ENCODE data around the gene THAP3.
"Not testable (repeated sequence)": the region's sequence is repeated elsewhere in the genome, so short reads cannot be mapped to it uniquely, and the experiment has no call there.

The THAP3 gene

DNA sequence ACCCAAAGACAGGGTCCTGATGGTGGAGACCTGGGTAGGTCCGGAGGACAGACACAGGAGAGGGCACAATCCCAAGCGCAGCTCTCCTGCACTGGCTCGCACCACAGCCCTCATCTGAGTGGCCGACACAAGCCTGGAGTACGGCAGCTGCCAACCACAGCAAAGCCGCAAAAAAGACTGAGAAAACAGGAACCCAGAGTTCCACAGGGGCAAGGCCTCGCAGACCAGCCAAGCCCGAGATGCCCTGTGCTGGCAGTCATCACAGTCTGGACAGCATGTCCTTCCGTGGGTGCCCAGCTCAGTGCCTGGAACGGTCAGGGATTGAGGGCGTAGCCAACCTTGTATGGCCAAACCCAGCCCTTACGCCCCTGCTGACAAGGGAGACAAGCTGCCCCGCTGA, 33.4 kb upstream of the THAP3 start:
- DNase-seq (ENCODE audit: low read depth, low spot score), result no peak

DNA sequence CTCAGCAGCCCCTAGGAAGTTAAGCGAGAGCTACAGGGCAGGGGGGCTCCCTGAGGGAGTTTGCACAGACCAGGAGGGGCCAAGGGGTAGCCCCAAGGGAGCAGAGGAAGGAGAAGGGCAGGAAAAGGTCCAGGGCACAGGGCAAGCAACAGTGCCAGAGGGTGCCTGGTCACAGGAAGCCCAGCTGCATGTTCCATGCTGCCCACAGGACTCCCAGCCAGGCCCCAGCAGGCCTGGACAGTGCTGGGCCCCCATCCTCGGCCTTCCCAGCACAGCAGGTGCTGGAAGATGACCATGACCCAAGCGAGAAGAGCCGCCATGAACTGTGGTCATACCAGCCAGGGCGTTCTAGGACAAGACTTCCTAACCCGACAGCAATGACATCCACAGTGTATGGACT, 33.0 kb upstream of the THAP3 start:
- DNase-seq (ENCODE audit: low read depth, low spot score), result no peak

DNA sequence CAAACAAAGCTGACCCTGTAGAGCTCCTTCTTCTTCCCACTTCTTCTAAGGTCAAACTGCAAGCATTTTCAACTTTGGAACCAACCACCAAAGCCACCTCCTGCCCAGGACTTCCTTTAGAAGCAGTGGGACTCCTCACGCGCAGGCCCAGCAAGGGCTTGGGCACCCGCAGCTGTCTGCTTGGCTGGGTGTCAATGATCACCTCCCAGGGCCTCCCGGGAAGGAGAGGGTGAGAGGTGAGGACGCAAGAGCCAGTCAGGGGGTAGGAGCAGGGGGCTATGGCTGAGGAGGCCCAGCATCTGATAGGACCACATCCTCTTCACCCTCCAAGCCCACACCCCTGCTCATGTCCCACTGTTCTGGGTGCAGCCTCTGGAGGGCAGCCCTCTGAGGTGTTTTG, 32.2 kb upstream of the THAP3 start:
- DNase-seq (ENCODE audit: low read depth, low spot score), result no peak

DNA sequence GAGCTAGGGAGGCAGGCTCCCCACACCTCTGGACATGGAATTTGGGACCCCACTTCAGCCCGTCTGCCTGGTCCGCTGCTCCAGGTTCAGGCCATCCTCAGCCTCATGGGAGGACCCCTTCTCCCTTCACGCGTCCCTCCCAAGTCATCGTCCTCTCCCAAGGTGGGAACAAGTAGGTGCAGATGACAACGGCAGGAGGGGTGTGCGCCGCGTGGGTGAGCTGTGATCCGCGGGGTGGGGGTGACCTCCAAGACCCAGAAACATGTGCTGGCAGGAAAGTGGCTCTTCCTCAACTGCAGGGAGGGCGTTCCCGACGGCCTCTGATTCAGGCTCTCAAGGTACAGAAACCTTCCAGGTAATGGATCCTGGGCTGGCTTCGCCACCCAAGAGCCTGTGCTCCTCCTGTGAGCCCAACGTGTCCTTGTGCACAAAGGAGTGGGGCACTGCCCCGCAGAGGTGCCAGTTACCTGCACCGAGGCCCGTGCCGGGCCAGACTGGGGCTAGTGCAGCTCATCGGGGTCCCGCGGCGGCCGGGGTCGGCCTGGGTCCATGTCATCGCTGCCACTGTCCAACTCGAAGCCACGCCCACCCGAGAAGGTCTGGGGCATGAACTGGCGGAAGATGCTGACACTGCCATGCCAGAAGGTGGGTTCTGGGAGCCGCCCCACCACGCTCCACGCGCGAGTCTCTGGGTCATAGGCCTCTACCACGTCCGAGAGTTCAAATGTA, 31.6 kb upstream of the THAP3 start:
- DNase-seq (ENCODE audit: low read depth, low spot score), result no peak

DNA sequence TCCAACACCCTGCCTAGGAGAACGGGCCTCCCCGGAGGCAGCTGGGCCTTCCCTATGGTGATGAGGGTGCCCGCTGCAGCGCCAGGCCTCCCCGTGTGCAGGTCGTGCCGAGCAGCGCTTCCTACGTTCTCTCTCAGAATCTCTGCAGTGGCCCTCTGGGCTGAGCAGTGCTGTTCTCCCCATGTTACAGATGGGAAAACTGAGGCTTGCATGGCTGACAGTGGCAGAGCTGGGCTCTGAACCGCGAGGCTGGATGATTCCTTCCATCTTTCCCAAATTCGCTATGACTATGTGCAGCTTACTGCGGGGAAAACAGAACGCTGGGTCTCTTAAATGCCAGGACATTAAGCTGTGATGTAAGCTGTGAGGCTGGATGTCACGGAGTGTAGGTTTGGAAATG, 30.9 kb upstream of the THAP3 start:
- no peak for DNase-seq (ENCODE audit: low read depth, low spot score)

DNA sequence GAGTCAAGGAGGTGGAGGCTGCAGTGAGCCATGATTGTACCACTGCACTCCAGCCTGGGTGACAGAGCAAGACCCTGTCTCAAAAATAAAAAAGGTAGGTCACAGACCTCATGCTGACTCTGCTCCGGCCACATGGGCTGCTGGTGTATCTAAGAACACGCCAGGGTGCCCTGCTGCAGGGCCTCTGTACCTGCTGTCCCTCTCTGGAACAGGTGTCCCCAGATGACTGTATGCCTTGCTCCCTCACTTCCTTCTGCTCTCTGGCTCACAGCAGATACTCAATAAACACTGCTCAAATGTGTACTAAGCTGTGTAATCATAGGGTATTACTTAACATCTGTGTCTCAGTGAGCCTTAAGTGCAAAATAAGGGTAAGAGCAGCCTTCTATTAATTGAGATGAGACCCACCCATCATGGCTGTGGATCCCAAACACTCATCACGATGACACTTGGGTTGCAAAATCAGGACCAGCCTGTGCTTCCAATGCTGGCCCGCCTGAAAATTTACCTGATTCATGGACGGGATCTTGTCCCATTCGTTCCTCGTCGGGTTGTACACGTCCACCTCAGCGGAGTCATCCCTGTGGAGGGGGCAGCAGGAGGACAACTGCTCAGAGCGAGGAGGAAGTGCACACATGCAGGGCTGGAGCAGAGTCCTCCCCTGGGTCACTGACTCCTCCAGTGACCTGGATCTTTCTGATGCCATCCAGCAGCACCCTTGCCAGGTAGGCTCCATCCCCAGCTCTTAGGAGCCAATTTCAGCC, 29.5 kb upstream of the THAP3 start:
- no peak for DNase-seq (ENCODE audit: low read depth, low spot score)

DNA sequence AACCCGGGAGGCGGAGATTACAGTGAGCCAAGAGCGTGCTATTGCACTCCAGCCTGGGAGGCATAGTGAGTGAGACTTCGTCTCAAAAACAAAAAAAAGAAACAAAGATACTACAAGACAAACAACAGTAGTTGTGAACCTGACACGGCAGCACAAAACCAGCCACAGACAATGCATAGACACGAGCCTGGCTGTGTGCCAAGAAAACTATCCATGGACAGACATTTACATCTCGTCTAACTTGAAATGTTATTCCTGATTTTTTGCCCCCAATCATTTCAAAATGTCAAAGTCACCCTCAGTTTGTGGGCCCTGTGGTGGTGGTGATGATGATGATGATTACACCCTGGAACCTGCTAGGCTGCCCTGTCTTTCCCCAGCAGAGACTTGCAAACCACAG, 28.3 kb upstream of the THAP3 start:
- DNase-seq (ENCODE audit: low read depth, low spot score), result no peak

DNA sequence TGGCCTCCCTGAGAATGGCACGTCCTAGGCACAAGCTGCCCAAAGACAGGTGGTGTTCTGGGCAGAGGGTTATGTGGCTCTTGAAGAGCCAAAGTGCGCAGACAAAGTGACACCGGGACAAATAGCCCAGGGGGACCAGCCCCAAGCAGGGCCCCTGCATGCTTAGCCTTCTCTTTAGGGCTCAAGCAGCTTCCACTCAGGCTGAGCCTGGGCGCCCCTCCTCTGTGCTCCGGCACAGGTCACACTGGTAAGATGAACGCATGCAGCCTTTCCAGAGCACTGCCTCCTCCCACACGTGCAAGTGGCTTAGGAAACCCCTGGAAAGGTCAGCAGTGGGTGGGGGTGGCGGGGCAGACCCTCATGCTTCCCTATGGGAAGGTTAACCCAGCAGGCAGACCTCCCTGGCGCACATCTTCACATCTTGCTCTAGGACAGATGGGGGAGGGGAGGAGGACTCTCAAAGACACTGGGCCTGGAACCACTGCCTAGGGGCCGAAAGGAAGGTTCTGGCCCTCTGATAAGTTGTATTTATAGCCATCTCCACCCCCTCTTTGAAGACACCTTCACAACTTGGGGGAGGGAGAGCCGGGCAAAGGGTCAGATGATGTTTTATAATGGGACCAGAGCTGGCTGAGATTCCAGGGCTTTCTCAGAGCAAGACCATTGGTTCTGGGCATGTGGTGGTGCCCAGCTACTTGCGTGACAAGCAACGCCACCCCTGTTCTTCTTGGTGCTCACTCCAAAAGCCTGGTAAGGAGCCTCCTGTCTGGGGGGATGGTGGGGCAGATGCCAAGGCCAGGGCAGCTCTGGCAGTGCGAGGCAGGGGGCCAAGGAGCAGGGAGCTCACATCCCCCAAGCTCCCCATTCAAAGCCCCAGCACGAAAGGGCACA, 27.5 kb upstream of the THAP3 start:
- peak; percentile 80 for DNase-seq (ENCODE audit: low read depth, low spot score)

DNA sequence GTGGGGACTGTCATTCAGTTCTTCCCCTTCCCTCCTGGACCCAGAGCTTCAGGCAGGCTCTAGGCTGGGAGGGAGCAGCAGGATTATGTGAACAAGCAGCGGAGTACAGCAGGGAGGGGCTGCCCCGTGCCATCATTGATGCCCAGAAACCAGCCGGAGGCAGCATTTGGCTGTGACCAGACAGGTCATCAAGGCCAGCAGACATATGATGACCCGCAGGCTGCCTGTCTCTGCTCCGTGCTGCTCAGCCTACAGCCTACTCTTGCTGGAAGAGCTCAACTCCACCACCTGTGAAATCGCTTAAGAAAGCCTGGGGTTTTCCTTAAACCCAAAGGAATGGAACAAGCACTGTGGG, 26.9 kb upstream of the THAP3 start:
- peak; percentile 51 for DNase-seq (ENCODE audit: low read depth, low spot score)

DNA sequence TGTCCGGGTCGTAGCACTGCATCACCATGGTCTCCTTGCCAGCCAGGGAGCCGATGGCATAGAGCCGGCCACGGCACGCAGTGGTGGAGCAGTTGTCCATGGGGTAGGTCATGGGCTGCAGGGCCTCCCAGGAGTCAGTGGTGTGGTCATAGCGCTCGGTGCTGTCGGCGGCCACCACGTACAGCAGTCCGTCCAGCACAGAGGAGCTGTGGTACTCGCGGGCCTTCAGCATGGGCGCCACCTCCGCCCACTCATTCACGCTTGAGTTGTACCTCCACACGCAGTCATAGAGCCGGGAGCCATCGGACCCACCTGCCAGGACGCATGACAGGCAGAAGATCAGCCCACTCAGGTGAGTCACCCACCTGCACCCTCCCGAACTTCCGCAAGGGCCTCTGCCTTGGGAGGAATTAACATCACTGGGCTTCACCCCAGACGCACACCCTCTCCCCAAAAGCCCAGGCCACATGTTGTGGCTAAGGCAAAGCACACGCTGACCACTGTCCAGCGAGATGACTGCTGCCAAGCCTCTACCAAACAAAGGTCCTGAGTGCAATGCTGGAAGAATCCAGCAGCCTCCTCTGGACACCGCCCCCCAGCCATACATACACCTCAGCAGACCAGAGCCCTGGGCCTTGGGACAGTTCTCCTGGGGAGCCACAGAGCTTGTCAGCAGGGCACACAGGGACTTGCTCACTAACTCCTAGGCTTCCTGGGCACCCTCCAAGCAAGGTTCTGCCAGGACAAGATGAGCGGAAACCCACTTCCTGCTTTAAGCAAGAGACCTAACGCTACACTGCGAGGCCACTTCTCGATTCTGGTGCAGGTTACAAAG, 25.3 kb upstream of the THAP3 start:
- no peak for DNase-seq (ENCODE audit: low read depth, low spot score)

DNA sequence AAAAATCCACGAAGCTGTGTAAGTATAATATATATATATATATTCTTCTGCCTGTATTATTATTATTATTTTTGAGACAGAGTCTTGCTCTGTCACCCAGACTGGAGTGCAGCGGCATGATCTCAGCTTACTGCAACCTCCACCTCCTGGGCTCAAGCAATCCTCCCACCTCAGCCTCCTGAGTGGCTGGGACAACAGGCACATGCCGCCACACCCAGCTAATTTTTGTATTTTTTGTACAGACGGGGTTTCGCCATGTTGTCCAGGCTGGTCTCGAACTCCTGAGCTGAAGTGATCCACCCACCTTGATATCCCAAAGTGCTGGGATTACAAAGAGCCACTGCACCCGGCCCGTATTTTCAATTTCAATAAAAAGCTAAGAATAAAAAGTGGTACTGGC, 24.7 kb upstream of the THAP3 start:
- DNase-seq (ENCODE audit: low read depth, low spot score), result not testable (repeated sequence)

DNA sequence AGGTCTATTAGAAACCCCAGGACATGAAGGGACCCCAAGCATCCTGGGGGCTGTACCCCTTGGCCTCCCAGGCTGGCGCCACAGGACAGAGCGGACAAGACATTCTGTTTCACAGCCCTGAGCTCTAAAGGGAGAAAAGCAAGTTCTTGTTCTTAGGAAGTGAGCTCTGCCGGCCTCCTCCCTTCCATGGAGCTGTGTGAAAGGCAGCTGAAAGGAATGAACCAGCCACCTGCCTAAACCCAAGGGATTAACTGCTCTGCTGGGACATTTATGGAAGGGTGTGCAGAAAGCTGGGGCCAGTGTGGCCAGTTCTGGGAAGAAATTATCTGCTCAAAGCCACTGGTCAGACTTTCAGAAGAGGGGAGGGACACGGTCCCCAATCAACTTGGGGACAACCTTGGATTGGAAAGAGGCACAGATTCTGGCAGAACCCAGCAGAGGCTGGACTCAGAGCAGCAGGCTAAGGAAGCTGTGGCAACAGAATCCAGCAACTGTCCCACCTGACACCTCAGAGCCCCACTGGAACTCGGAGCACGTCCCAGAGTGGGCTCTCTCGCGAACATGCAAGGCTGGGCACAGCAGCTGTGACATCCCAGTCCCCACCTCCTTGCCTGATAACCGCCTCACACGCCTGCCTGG, 24.1 kb upstream of the THAP3 start:
- no peak for DNase-seq (ENCODE audit: low read depth, low spot score)

DNA sequence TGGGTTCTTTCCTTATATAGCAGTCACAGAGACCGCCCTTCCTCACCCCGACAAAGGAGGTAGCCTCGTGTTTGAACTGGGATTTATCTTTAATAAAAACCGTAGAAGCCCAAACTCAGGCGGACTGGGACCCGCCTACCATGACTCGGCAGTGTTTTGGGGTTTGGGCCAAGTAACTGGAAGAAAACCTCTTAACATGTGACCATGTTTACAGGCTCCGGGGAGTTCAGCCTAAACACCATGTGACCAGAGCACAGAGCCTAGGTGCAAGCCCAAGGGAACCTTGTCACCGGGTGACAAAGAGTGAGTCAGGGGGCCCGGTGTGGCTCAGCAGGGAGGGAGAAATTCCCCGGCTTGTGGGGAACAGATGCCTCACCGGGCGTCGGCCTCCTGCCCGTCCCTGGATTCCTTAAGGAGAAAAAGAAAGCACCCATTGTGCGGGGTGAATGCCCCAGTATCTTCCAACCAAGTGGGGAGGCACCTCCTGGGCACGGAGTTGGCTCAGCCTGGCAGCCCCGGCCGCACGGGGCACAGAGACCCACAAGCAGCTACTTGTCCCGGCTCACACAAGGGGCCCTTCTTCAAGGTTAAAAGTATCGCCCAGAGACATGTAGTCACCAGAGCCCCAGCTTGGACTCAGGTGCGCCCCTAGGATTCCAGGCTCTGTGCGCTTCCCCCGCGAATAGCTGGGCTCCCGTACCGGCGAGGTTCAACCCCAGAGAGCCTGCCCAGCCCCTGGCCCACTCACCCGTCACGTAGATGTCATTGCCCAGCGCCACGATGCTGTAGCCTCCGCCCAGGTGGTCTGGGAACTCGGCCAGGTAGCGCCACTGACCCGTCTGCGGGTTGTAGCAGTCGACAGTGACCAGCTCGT, 23.4 kb upstream of the THAP3 start:
- DNase-seq (ENCODE audit: low read depth, low spot score), result peak; percentile 70

DNA sequence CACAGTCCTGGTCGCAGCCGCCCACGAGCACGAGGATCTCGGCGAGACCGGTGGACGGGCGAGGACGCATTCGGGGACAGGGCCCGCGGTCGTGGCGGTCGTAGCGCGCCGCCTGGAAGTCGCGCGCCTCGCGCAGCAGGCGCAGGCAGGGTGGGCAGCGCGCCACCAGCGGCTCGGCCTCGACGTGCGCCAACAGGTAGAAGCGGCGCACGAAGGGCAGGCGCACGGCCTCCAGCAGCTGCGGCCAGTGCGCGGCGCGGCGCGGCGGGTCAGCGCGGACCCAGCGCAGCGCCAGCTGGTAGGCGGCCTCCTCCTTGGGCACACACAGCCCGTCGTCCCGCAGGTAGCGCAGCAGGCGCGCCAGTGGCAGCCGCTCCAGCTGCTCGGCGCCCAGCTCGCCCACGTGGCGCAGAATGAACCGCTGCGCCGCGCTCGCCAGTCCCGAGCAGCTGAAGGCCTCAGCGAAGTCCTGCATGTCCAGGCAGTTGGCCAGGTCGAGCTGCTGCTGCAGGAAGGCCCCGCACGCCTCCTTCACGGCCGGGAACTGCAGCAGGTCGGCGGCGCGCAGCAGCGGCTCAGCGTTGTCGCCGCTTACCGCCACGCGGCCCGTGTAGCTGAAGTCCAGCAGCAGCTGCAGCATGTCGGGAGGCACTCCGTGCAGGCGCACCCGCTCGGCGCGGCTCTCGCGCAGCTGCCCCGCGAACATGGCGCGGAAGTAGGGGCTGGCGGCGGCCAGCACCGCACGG, 22.6 kb upstream of the THAP3 start:
- DNase-seq (ENCODE audit: low read depth, low spot score), result peak; percentile 80

DNA sequence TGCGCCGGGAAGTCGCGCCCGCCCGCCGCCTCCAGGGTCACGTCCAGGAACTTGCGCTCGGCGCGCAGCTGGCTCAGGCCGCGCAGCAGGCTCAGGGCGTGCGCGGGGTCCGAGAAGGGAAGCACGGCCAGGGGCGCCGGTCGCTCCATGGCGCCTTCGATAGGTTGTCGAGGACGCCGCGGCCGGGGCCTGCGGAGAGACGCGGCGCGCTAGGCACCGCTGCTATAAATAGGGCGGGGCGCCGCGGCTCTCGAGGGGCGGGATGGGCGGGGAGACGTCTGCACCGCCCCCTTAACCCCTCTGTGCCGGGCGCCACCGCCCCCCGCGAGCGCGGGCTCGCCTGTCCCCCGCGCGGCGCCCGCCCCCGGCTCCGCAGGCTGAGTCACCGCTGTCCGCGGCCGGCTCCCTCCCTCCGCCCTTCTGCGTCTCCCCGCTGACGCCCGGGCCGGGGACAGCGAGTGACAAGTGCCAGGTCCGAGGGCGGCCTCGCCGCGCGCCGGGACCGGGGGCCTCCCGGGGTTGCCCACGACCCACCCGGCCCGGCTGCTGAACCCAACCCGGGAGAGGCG, 21.9 kb upstream of the THAP3 start, which contains the start of gene KLHL21:
Gene KLHL21 (minus strand): TSS at position 201 of the 569 bp plus-strand sequence. CDS start 52 bp downstream, at position 149.
- DNase-seq (ENCODE audit: low read depth, low spot score), result peak; percentile 78

DNA sequence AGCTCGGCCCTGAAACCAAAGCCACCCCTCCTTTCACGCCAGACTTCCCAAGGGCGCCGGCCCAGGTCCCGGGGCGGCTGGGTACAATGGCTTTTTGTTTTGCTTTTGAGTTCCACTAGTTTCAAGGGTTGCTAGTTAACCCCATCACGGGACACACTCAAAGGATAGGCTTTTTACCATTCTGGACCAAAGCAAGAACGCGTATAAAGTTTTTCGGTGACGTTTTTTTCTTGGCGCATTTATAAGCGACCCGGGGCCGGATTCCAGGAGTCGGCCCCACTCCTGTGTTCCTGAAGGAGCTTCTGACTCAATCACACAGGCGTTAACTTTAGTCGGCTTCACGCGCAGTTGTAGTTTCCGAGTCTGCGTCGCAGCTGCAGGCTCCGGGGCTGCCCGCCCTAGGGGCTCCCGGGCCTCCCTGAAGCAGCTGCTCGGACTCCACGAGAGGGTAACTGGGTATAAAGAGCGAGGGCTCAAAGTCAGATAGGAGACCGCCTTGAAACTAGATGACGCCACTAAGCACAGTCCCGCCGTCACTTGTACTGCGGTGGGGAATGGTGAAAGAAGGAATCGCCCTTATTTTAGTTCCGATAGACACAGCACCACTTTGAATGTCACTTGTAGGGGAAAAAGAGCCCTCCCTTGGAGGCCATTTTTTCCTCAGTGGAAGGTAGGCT, 21.3 kb upstream of the THAP3 start:
- peak; percentile 79 for DNase-seq (ENCODE audit: low read depth, low spot score)

DNA sequence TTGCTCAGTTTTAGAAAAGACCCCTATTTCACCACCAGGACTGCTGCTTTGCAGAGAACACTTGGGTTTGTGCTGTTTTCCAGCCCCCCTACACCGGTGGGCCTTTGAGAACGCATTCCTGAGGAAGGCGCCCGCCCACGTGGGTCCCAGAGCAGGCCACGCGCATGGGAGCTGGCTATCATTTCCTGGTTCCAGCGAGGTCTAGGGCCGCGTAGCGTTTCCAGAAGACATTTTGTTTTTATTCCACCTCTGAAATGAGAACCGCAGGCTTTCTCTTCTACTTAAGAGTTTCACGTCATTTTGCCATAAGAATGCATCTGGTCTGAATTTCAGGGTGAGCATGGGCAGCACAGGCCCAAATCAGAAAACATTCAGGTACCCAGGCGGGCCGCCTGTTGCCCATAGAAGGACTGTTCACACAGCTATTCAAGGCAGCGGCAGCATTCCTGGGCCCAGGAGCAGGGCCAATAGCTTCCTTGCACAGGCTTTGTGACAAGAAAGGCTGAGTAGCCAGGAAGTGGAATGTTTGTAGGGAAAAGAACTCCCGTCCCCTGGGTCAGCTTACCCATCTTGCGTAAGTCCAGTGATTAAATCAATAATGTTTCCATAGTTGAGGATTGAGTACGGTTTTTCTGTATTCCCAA, 20.6 kb upstream of the THAP3 start:
- peak; percentile 90 for DNase-seq (ENCODE audit: low read depth, low spot score)

Data from ELF-1 (cell line).